Osteocyte (in vitro differentiated cells): ENCODE measurements around the gene TFB2M. TPM values are rescaled to one million over a fixed set of nuclear protein-coding genes. Genes with fewer than 3 reads are reported as not detected.

Experiments used
- DNase-seq: peaks from one replicate; pipeline ENCODE4 v3.0.0; 2021; ENCODE audit warnings: mixed read lengths; ENCODE audit not compliant: unreplicated experiment; ENCODE audit errors: extremely low spot score
- H3K27ac Mint-ChIP-seq: one replicate; pipeline ENCODE4 v1.8.0; 2021; ENCODE audit warnings: mild to moderate bottlenecking, mixed read lengths; ENCODE audit not compliant: unreplicated experiment
- H3K27me3 Mint-ChIP-seq: one replicate; pipeline ENCODE4 v1.8.0; 2021; ENCODE audit warnings: mixed read lengths; ENCODE audit not compliant: unreplicated experiment
- H3K36me3 Mint-ChIP-seq: one replicate; pipeline ENCODE4 v1.8.0; 2021; ENCODE audit warnings: mixed read lengths; ENCODE audit not compliant: unreplicated experiment
- H3K4me1 Mint-ChIP-seq: one replicate; pipeline ENCODE4 v1.8.0; 2021; ENCODE audit warnings: mixed read lengths; ENCODE audit not compliant: unreplicated experiment
- H3K4me3 Mint-ChIP-seq: one replicate; pipeline ENCODE4 v1.8.0; 2021; ENCODE audit warnings: mild to moderate bottlenecking, moderate library complexity, mixed read lengths; ENCODE audit not compliant: unreplicated experiment
- H3K9me3 Mint-ChIP-seq: one replicate; pipeline ENCODE4 v1.8.0; 2021; ENCODE audit warnings: mixed read lengths; ENCODE audit not compliant: unreplicated experiment
- CTCF ChIP-seq: fragments of 200-600 bp; sonication (generic); IDR thresholded peaks from 2 replicates; pipeline ENCODE4 v1.5.0; 2021; ENCODE audit warnings: antibody characterized with exemption, mild to moderate bottlenecking, moderate library complexity
- total RNA-seq: library from RNA; stranded (reverse); gene quantifications from 2 replicates; pipeline ENCODE4 v1.2.1, GENCODE V29; 2021

The TFB2M gene
- total RNA-seq, 1 donor from 2014 or later, result 12.5 TPM

DNA sequence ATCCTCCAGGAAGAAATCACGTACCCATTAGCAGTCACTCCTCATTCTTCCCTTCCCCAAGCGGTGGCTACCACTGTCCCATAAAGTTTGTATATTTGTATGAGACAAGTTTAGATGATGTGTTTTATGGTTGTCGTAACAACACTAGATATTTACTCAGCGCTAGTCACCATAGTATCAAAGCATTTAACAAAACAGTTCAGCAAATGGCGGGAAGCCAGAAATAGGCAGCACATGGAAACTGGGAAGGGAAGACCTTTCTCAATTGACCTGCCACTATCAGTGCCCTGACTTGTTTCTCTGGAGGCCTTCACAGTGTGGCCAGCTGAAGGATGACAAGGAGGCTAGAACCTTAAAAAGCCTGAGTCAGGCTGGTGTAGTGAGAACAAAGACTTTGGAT, 31.3 kb upstream of the TFB2M start:
- Mint-ChIP-seq H3K4me1 (peaks cover 46% of the 10 kb centered on the region), H3K4me3 (no peak overlapping the region), H3K36me3 (peaks cover 18% of the 10 kb centered on the region), H3K27me3 (no peaks in the 10 kb centered on the region), H3K27ac (peak overlapping the region; percentile 84), H3K9me3 (no peaks in the 10 kb centered on the region)
- no peak for DNase-seq
- no peak for TF ChIP-seq CTCF

- H3K36me3 Mint-ChIP-seq, result peaks cover 22% of the 10 kb centered on the region
- TF ChIP-seq CTCF, result no peak
- H3K4me1 Mint-ChIP-seq, result peaks cover 64% of the 10 kb centered on the region
- H3K27me3 Mint-ChIP-seq, result no peaks in the 10 kb centered on the region
- DNase-seq, result no peak
- peak overlapping the region; percentile 89 for H3K27ac Mint-ChIP-seq
- no peak overlapping the region for H3K4me3 Mint-ChIP-seq
- no peaks in the 10 kb centered on the region for H3K9me3 Mint-ChIP-seq
Measured at GRCh38 chr1:246595146-246595545, 29.1 kb upstream of the TFB2M start.

- Mint-ChIP-seq H3K4me3 (peak overlapping the region; percentile 2), H3K36me3 (peaks cover 24% of the 10 kb centered on the region), H3K9me3 (no peaks in the 10 kb centered on the region), H3K27me3 (no peaks in the 10 kb centered on the region), H3K27ac (peak overlapping the region; percentile 80), H3K4me1 (peaks cover 74% of the 10 kb centered on the region)
- no peak for DNase-seq
- no peak for TF ChIP-seq CTCF
Measured at GRCh38 chr1:246592695-246593094, 26.6 kb upstream of the TFB2M start.

DNA sequence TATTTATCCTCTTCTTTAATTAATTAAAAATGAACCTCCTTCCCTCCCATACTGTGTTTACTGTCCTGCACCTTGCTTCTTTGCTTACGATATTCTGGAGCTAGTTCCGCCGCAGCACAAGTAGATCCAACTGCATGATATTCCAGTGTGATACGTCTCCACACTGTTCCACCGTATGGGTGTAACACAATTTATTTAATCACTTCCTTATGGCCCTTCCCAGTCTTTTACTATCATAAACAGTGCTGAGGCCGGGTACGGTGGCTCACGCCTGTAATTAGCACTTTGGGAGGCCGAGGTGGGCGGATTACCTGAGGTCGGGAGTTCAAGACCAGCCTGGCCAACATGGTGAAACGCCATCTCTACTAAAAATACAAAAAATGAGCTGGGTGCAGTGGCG, 25.9 kb upstream of the TFB2M start:
- Mint-ChIP-seq H3K27me3 (no peaks in the 10 kb centered on the region), H3K4me3 (no peak overlapping the region), H3K27ac (peak overlapping the region; percentile 80), H3K36me3 (peaks cover 19% of the 10 kb centered on the region), H3K9me3 (no peaks in the 10 kb centered on the region), H3K4me1 (peaks cover 74% of the 10 kb centered on the region)
- TF ChIP-seq CTCF, result no peak
- DNase-seq, result no peak

DNA sequence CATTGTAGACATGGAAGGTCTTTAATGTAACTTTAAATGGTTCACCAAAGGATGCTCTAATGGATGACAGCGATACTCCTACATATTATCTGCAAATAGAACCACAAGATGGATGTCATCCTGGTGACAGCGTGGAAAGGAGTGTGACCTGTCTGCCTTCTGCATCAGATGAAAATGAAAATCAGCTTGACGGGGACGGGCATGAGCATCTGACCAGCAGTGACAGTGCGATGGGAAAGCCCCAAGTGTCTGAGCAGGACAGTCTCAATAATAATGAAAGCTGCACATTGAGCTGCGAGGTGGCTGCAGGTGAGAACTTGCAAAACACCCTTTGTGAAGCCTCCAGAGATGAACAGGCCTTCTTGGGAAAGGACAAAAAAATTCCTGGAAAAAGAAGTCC, 25.4 kb upstream of the TFB2M start:
- H3K27ac Mint-ChIP-seq, result peak overlapping the region; percentile 66
- DNase-seq, result no peak
- H3K9me3 Mint-ChIP-seq, result no peaks in the 10 kb centered on the region

More for the DNA sequence above, 25.4 kb upstream of the TFB2M start:
- Mint-ChIP-seq H3K4me3 (no peak overlapping the region), H3K36me3 (peaks cover 16% of the 10 kb centered on the region), H3K4me1 (peaks cover 72% of the 10 kb centered on the region), H3K27me3 (no peaks in the 10 kb centered on the region)
- TF ChIP-seq CTCF, result no peak
